ENCODE data around the gene GALNT14.

GALNT14 gene

DNA sequence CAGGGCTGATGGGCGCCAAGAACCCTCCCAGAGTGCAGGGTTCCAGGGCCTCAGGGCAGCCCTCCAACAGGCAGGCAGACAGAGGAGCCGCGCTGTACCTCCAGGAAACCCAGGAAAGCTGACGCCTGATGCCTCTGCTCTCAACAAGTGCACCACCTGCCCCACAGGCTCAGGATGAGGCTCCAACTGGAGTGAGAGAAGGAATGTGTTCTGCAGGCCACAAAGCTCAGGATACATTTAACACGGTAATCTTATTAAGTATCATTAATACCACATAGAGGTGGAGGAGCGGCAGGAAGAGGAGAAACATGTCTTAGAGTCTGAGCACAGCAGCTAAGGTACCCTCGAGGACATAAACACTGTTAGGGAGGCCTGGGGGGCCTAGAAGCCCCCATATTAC, 175.1 kb downstream of the GALNT14 start:
- TF ChIP-seq ZNF565 (CRISPR knock-in tag; conservative IDR thresholded peaks at IDR 0.05; ENCODE audit: low read depth) (no peak), TCF4 (CRISPR knock-in tag; IDR thresholded peaks at IDR 0.05; ENCODE audit: borderline replicate concordance) (no peak), ZNF8 (CRISPR knock-in tag; IDR thresholded peaks at IDR 0.05) (no peak), TOX (CRISPR knock-in tag; IDR thresholded peaks at IDR 0.05; ENCODE audit: borderline replicate concordance) (no peak), ZFP3 (CRISPR knock-in tag; IDR thresholded peaks at IDR 0.05) (no peak)
- TF ChIP-seq, protein P1, sequence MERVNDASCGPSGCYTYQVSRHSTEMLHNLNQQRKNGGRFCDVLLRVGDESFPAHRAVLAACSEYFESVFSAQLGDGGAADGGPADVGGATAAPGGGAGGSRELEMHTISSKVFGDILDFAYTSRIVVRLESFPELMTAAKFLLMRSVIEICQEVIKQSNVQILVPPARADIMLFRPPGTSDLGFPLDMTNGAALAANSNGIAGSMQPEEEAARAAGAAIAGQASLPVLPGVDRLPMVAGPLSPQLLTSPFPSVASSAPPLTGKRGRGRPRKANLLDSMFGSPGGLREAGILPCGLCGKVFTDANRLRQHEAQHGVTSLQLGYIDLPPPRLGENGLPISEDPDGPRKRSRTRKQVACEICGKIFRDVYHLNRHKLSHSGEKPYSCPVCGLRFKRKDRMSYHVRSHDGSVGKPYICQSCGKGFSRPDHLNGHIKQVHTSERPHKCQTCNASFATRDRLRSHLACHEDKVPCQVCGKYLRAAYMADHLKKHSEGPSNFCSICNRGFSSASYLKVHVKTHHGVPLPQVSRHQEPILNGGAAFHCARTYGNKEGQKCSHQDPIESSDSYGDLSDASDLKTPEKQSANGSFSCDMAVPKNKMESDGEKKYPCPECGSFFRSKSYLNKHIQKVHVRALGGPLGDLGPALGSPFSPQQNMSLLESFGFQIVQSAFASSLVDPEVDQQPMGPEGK (CRISPR knock-in tag; IDR thresholded peaks at IDR 0.05; ENCODE audit: borderline replicate concordance): no peak
- TF ChIP-seq, protein P2, sequence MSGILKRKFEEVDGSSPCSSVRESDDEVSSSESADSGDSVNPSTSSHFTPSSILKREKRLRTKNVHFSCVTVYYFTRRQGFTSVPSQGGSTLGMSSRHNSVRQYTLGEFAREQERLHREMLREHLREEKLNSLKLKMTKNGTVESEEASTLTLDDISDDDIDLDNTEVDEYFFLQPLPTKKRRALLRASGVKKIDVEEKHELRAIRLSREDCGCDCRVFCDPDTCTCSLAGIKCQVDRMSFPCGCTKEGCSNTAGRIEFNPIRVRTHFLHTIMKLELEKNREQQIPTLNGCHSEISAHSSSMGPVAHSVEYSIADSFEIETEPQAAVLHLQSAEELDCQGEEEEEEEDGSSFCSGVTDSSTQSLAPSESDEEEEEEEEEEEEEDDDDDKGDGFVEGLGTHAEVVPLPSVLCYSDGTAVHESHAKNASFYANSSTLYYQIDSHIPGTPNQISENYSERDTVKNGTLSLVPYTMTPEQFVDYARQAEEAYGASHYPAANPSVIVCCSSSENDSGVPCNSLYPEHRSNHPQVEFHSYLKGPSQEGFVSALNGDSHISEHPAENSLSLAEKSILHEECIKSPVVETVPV (CRISPR knock-in tag; IDR thresholded peaks at IDR 0.05): no peak
- no peak for ATAC-seq

DNA sequence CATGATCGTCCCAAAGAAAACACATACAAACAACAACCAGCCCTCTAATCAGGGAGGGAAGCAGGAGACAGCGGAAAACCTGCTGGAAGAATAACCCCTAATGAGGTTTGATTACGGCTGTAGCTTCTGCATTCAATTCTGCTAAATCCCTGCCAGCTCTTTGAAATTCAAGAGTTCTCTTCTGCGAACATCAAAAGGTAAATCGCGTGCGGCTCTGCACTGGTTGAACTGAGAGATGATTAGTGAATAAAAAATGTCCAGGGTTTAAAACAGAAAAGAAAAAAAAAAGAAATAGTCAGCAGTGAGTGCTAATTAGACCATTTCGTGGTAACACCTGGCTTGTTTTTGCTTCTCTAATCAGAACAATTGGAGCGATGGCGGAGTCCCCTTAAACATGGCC, 178.0 kb downstream of the GALNT14 start:
- no peak for TF ChIP-seq ZFP30 (CRISPR knock-in tag; IDR thresholded peaks at IDR 0.05)
- TF ChIP-seq, protein P3, sequence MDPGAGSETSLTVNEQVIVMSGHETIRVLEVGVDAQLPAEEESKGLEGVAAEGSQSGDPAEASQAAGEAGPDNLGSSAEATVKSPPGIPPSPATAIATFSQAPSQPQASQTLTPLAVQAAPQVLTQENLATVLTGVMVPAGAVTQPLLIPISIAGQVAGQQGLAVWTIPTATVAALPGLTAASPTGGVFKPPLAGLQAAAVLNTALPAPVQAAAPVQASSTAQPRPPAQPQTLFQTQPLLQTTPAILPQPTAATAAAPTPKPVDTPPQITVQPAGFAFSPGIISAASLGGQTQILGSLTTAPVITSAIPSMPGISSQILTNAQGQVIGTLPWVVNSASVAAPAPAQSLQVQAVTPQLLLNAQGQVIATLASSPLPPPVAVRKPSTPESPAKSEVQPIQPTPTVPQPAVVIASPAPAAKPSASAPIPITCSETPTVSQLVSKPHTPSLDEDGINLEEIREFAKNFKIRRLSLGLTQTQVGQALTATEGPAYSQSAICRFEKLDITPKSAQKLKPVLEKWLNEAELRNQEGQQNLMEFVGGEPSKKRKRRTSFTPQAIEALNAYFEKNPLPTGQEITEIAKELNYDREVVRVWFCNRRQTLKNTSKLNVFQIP (CRISPR knock-in tag; IDR thresholded peaks at IDR 0.05; ENCODE audit: borderline replicate concordance, low read depth): no peak
- no peak for TF ChIP-seq ZNF565 (CRISPR knock-in tag; conservative IDR thresholded peaks at IDR 0.05; ENCODE audit: low read depth)
- no peak for TF ChIP-seq BACH2 (CRISPR knock-in tag; IDR thresholded peaks at IDR 0.05; ENCODE audit: borderline replicate concordance)
- no peak for TF ChIP-seq GLIS3 (CRISPR knock-in tag; IDR thresholded peaks at IDR 0.05)
- no peak for TF ChIP-seq TOX (CRISPR knock-in tag; IDR thresholded peaks at IDR 0.05; ENCODE audit: borderline replicate concordance)
- TF ChIP-seq TCF4 (CRISPR knock-in tag; IDR thresholded peaks at IDR 0.05; ENCODE audit: borderline replicate concordance): no peak
- no peak for TF ChIP-seq ESRRG (CRISPR knock-in tag; IDR thresholded peaks at IDR 0.05)
- TF ChIP-seq ZC3H10 (CRISPR knock-in tag; IDR thresholded peaks at IDR 0.05): no peak
- TF ChIP-seq ISL1 (CRISPR knock-in tag; IDR thresholded peaks at IDR 0.05): no peak
- TF ChIP-seq SNAI2 (CRISPR knock-in tag; IDR thresholded peaks at IDR 0.05): no peak
- no peak for TF ChIP-seq ARNTL (CRISPR knock-in tag; IDR thresholded peaks at IDR 0.05; ENCODE audit: borderline replicate concordance, low read depth)
- TF ChIP-seq, protein P4, sequence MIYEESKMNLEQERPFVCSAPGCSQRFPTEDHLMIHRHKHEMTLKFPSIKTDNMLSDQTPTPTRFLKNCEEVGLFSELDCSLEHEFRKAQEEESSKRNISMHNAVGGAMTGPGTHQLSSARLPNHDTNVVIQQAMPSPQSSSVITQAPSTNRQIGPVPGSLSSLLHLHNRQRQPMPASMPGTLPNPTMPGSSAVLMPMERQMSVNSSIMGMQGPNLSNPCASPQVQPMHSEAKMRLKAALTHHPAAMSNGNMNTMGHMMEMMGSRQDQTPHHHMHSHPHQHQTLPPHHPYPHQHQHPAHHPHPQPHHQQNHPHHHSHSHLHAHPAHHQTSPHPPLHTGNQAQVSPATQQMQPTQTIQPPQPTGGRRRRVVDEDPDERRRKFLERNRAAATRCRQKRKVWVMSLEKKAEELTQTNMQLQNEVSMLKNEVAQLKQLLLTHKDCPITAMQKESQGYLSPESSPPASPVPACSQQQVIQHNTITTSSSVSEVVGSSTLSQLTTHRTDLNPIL (CRISPR knock-in tag; IDR thresholded peaks at IDR 0.05; ENCODE audit: low read depth): no peak
- TF ChIP-seq, protein P2 (CRISPR knock-in tag; IDR thresholded peaks at IDR 0.05): no peak
- TF ChIP-seq PPARA (CRISPR knock-in tag; IDR thresholded peaks at IDR 0.05; ENCODE audit: borderline replicate concordance): no peak
- no peak for TF ChIP-seq ZNF70 (CRISPR knock-in tag; IDR thresholded peaks at IDR 0.05)
- TF ChIP-seq, protein P5, sequence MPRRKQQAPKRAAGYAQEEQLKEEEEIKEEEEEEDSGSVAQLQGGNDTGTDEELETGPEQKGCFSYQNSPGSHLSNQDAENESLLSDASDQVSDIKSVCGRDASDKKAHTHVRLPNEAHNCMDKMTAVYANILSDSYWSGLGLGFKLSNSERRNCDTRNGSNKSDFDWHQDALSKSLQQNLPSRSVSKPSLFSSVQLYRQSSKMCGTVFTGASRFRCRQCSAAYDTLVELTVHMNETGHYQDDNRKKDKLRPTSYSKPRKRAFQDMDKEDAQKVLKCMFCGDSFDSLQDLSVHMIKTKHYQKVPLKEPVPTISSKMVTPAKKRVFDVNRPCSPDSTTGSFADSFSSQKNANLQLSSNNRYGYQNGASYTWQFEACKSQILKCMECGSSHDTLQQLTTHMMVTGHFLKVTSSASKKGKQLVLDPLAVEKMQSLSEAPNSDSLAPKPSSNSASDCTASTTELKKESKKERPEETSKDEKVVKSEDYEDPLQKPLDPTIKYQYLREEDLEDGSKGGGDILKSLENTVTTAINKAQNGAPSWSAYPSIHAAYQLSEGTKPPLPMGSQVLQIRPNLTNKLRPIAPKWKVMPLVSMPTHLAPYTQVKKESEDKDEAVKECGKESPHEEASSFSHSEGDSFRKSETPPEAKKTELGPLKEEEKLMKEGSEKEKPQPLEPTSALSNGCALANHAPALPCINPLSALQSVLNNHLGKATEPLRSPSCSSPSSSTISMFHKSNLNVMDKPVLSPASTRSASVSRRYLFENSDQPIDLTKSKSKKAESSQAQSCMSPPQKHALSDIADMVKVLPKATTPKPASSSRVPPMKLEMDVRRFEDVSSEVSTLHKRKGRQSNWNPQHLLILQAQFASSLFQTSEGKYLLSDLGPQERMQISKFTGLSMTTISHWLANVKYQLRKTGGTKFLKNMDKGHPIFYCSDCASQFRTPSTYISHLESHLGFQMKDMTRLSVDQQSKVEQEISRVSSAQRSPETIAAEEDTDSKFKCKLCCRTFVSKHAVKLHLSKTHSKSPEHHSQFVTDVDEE (CRISPR knock-in tag; IDR thresholded peaks at IDR 0.05): no peak
- no peak for TF ChIP-seq RARB (CRISPR knock-in tag; IDR thresholded peaks at IDR 0.05)
- ATAC-seq: no peak
